ENCODE measurements around the gene ARHGEF19. TPM values are rescaled to one million over a fixed set of nuclear protein-coding genes. Genes with fewer than 3 reads are reported as not detected.
A peak's percentile ranks its signal among the peaks of the same experiment; 100 is the strongest.

ARHGEF19 gene
- total and polyA plus RNA-seq, 9 of the 15 experiments (the other 6 are each of a cell fraction or from before 2014, with no cell fraction given): 0.73 to 21.0 (median 5.2) TPM

- no peak for TF ChIP-seq ZNF77 (CRISPR knock-in tag; IDR thresholded peaks at IDR 0.05)
- TF ChIP-seq ZNF436 (CRISPR knock-in tag; IDR thresholded peaks at IDR 0.05): no peak
- 0 out of 4 replicates have a peak, but pooled peaks of 1 of the 2 experiments have one; percentile 3 for TF ChIP-seq ZNF639 (CRISPR knock-in tag; conservative IDR thresholded peaks at IDR 0.05 in 1 of 2, IDR thresholded peaks at IDR 0.05 in 1 of 2)
- TF ChIP-seq HMBOX1 (IDR thresholded peaks at IDR 0.05): no peak
- 0 out of 2 replicates have a peak, but pooled peaks have one; percentile 34 for TF ChIP-seq ZBTB17 (CRISPR knock-in tag; IDR thresholded peaks at IDR 0.05)
- TF ChIP-seq RNF2 (IDR thresholded peaks at IDR 0.05): no peak
- TF ChIP-seq RBM34 (IDR thresholded peaks at IDR 0.05; ENCODE audit: borderline replicate concordance, insufficient read depth, low read length): no peak
- TF ChIP-seq ZNF518B (CRISPR knock-in tag; IDR thresholded peaks at IDR 0.05): no peak
- TF ChIP-seq UBTF (IDR thresholded peaks at IDR 0.05; ENCODE audit: borderline replicate concordance in 1 of 2, low read depth in 2 of 2, low read length in 2 of 2): no peak
- TF ChIP-seq KDM1A (IDR thresholded peaks at IDR 0.05): no peak; a peak in 1 of 4 replicates
- no peak for TF ChIP-seq DNMT1 (IDR thresholded peaks at IDR 0.05)
- TF ChIP-seq JUNB (CRISPR knock-in tag; conservative IDR thresholded peaks at IDR 0.05): no peak
- no peak for TF ChIP-seq CLOCK (CRISPR knock-in tag; IDR thresholded peaks at IDR 0.05; ENCODE audit: borderline replicate concordance)
- TF ChIP-seq PTRF (tag; IDR thresholded peaks at IDR 0.05): no peak
Measured at GRCh38 chr1:16207318-16208269, 4.9 kb downstream of the ARHGEF19 start (continued).

Data from K562 (cell line).